SK-N-SH (cell line): Measurements from ENCODE around the gene SLC6A3. TPM values are rescaled to one million over a fixed set of nuclear protein-coding genes. Genes with fewer than 3 reads are reported as not detected.

ENCODE experiments used
- CTCF ChIA-PET: fragments of 300-600, 350-600 bp; formaldehyde crosslinking; extraction: SDS; loops from one replicate; lab custom pipeline; 2021; lab: Yijun Ruan, JAX
- POLR2A ChIA-PET: fragments of 350-600 bp; sonication (Branson Sonifier 250); formaldehyde crosslinking; extraction: SDS; loops from one replicate; lab custom pipeline; 2020; ENCODE audit warnings: antibody characterized with exemption, inconsistent platforms; lab: Yijun Ruan, JAX
- DNase-seq: peaks from one replicate; pipeline ENCODE4 v3.0.0; 2012
- H2AFZ ChIP-seq: fragments of 200-600 bp; sonication (generic); 2 replicates; pipeline ENCODE4 v1.8.1; 2016; ENCODE audit warnings: antibody characterized with exemption, mild to moderate bottlenecking, low read depth
- H3F3A ChIP-seq: fragments of 200-600 bp; sonication (generic); replicated peaks from 2 replicates; pipeline ENCODE3; 2016; ENCODE audit warnings: antibody characterized with exemption, mild to moderate bottlenecking; ENCODE audit not compliant: insufficient read depth
- H3K27ac ChIP-seq, 2 experiments: fragments of 200-500 bp in 1 of 2; fragments of 200-600 bp in 1 of 2; sonication (Bioruptor generic) in 1 of 2; sonication (generic), shearing (Covaris generic) in 1 of 2; 2 replicates each; pipeline versions ENCODE4 v1.5.1 to v1.6.1; 2014 to 2016; ENCODE audit warnings: low read depth in 2 of 2, inconsistent platforms in 1 of 2, low read length in 1 of 2, mild to moderate bottlenecking in 1 of 2, mixed read lengths in 1 of 2
- H3K27me3 ChIP-seq: fragments of 200-600 bp; sonication (generic), shearing (Covaris generic); 2 replicates; pipeline ENCODE4 v1.6.1; 2016; ENCODE audit warnings: mixed run types; ENCODE audit not compliant: insufficient read depth
- H3K36me3 ChIP-seq, 2 experiments: fragments of 200-500 bp in 1 of 2; fragments of 200-600 bp in 1 of 2; sonication (Bioruptor generic) in 1 of 2; sonication (generic) in 1 of 2; replicated peaks in 1 of 2; 2 replicates each; pipeline versions ENCODE3 to v1.5.1; 2014 to 2016; ENCODE audit warnings: low read length in 1 of 2, mild to moderate bottlenecking in 1 of 2; ENCODE audit not compliant: insufficient read depth in 2 of 2, control insufficient read depth in 1 of 2
- H3K4me1 ChIP-seq, 2 experiments: fragments of 200-500 bp in 1 of 2; fragments of 200-600 bp in 1 of 2; sonication (Bioruptor generic) in 1 of 2; sonication (generic), shearing (Covaris generic) in 1 of 2; 2 replicates each; pipeline versions ENCODE4 v1.5.1 to v1.6.1; 2014 to 2016; ENCODE audit warnings: low read depth in 1 of 2, low read length in 1 of 2, mixed run types in 1 of 2; ENCODE audit not compliant: insufficient read depth in 2 of 2, control insufficient read depth in 1 of 2
- H3K4me2 ChIP-seq: fragments of 200-600 bp; sonication (generic), shearing (Covaris generic); 2 replicates; pipeline ENCODE4 v1.6.1; 2017; ENCODE audit warnings: mixed run types
- H3K4me3 ChIP-seq, 2 experiments: fragments of 200-500 bp in 1 of 2; fragments of 200-600 bp in 1 of 2; sonication (Bioruptor generic) in 1 of 2; sonication (generic), shearing (Covaris generic) in 1 of 2; 2 replicates each; pipeline versions ENCODE4 v1.5.1 to v1.8.1; 2014 to 2016; ENCODE audit warnings: low read depth in 2 of 2, inconsistent platforms in 1 of 2, low read length in 1 of 2, mild to moderate bottlenecking in 1 of 2, mixed read lengths in 1 of 2, moderate library complexity in 1 of 2
- H3K79me2 ChIP-seq: fragments of 200-600 bp; sonication (generic); 2 replicates; pipeline ENCODE4 v1.8.1; 2017; ENCODE audit warnings: mild to moderate bottlenecking; ENCODE audit not compliant: insufficient read depth
- H3K9ac ChIP-seq: fragments of 200-600 bp; sonication (generic); 2 replicates; pipeline ENCODE4 v1.6.1; 2017; ENCODE audit warnings: mixed run types
- H3K9me2 ChIP-seq: fragments of 200-600 bp; sonication (generic); 2 replicates; pipeline ENCODE4 v1.6.1; 2017; ENCODE audit warnings: mixed run types
- H3K9me3 ChIP-seq: fragments of 200-600 bp; sonication (generic); 2 replicates; pipeline ENCODE4 v1.6.1; 2017; ENCODE audit warnings: mixed run types, mild to moderate bottlenecking, moderate library complexity
- H4K20me1 ChIP-seq: fragments of 200-600 bp; sonication (generic); 2 replicates; pipeline ENCODE4 v1.6.1; 2017; ENCODE audit warnings: mild to moderate bottlenecking, mixed run types; ENCODE audit not compliant: insufficient read depth
- EP300 ChIP-seq, 2 experiments: IDR thresholded peaks; 2 replicates each; pipeline versions ENCODE4 v1.4.0 to v1.6.1; 2012; ENCODE audit warnings: borderline replicate concordance in 1 of 2, low read depth in 1 of 2, low read length in 1 of 2
- EZH2phosphoT487 ChIP-seq: fragments of 200-600 bp; sonication (generic); IDR thresholded peaks from 2 replicates; pipeline ENCODE4 v1.6.1; 2017; ENCODE audit warnings: low read depth, mixed run types, mild to moderate bottlenecking, antibody characterized with exemption, moderate library complexity, borderline replicate concordance
- GABPA ChIP-seq: IDR thresholded peaks from 2 replicates; pipeline ENCODE4 v1.4.0; 2012; ENCODE audit warnings: low read depth, mild to moderate bottlenecking
- JUND ChIP-seq: IDR thresholded peaks from 2 replicates; pipeline ENCODE4 v1.4.0; 2012
- MEF2A ChIP-seq: IDR thresholded peaks from 2 replicates; pipeline ENCODE4 v1.4.0; 2012; ENCODE audit warnings: low read depth, borderline replicate concordance
- NFIC ChIP-seq: IDR thresholded peaks from 2 replicates; pipeline ENCODE4 v1.4.0; 2012; ENCODE audit warnings: borderline replicate concordance
- RFX5 ChIP-seq: IDR thresholded peaks from 2 replicates; pipeline ENCODE4 v1.6.1; 2012; ENCODE audit warnings: mild to moderate bottlenecking, improper control_type of control experiment, low read length
- SIN3A ChIP-seq: IDR thresholded peaks from 2 replicates; pipeline ENCODE4 v1.6.1; 2012; ENCODE audit warnings: low read depth, mild to moderate bottlenecking, low read length, moderate library complexity, borderline replicate concordance
- WGBS: methylation state at CpG from one replicate; pipeline ENCODE4 v1.1.6; 2017; ENCODE audit warnings: low lambda C conversion rate; 5-methylcytosine and 5-hydroxymethylcytosine counted together
- polyA plus RNA-seq, 3 experiments: library from polyadenylated mRNA; depleted of rRNA; stranded (reverse); fragments of >200 nt; gene quantifications; 2 replicates each; pipeline ENCODE4 v1.2.3, GENCODE V29; 2012
- TF ChIP-seq, protein P1 (sequence below): IDR thresholded peaks from 2 replicates; pipeline ENCODE4 v1.4.0; 2012; ENCODE audit warnings: low read depth
- TF ChIP-seq, protein P2 (sequence below): fragments of 150-350 bp; IDR thresholded peaks from 2 replicates; pipeline ENCODE4 v1.6.1; 2016; ENCODE audit warnings: mild to moderate bottlenecking, low read depth, low read length
- TF ChIP-seq, protein P3 (sequence below): IDR thresholded peaks from 2 replicates; pipeline ENCODE4 v1.4.0; 2012; ENCODE audit warnings: low read depth, borderline replicate concordance
- TF ChIP-seq, protein P4 (sequence below): fragments of 200-600 bp; sonication (generic); IDR thresholded peaks from 2 replicates; pipeline ENCODE4 v1.6.1; 2017; ENCODE audit warnings: antibody characterized with exemption, mild to moderate bottlenecking, moderate library complexity

Gene SLC6A3
- polyA plus RNA-seq, 1 of the 3 experiments (the other 2 are of a cell fraction) = not detected

DNA sequence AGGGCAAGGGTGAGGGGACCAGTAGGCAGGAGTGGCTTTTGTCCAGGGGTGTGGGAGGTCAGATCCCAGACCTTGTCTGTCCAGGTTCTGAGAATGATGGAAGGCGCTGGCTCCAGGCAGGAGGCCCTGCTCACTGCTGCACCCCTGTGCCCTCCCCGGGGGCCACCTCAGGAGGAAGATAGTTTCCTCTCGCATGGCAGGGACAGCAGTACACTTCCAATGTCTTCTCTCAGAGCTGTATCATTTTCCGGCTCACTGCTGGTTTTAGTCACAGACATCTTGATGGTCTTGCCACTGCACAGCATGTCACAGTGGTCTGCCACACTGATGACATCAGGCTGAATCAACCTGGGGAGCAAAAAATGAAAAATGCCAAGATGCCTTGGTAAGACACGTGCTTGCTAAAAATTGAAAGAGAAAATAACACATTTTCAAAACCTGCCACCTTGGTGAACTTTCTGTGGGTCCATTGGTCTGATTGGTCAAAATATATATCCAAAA lies 3.3 kb upstream of the SLC6A3 start:
- Histone ChIP-seq H3K27ac (no peak overlapping the region), H3K9ac (no peak overlapping the region), H3K9me3 (no peaks in the 10 kb centered on the region), H3K27me3 (peaks cover 67% of the 10 kb centered on the region), H3K4me1 (no peaks in the 10 kb centered on the region), H3K79me2 (no peaks in the 10 kb centered on the region), H4K20me1 (no peaks in the 10 kb centered on the region), H3K4me3 (no peak overlapping the region), H3F3A (no peaks in the 10 kb centered on the region), H3K4me2 (no peak overlapping the region), H3K9me2 (no peaks in the 10 kb centered on the region), H2AFZ (no peak overlapping the region), H3K36me3 (no peaks in the 10 kb centered on the region)
- ChIA-PET POLR2A (no interaction called here), CTCF (no interaction called here)
- 20% methylated on average over 5 of the region's 5 CpGs for WGBS
- TF ChIP-seq, protein P1, sequence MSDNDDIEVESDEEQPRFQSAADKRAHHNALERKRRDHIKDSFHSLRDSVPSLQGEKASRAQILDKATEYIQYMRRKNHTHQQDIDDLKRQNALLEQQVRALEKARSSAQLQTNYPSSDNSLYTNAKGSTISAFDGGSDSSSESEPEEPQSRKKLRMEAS = no peak
- TF ChIP-seq, protein P2, sequence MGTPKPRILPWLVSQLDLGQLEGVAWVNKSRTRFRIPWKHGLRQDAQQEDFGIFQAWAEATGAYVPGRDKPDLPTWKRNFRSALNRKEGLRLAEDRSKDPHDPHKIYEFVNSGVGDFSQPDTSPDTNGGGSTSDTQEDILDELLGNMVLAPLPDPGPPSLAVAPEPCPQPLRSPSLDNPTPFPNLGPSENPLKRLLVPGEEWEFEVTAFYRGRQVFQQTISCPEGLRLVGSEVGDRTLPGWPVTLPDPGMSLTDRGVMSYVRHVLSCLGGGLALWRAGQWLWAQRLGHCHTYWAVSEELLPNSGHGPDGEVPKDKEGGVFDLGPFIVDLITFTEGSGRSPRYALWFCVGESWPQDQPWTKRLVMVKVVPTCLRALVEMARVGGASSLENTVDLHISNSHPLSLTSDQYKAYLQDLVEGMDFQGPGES = no peak
- TF ChIP-seq GABPA (no peak), NFIC (no peak), SIN3A (no peak), EZH2phosphoT487 (no peak), JUND (no peak), RFX5 (no peak), EP300 (IDR thresholded peaks at IDR 0.05; ENCODE audit: borderline replicate concordance in 1 of 2, low read depth in 1 of 2, low read length in 1 of 2) (no peak), MEF2A (no peak)
- TF ChIP-seq, protein P3, sequence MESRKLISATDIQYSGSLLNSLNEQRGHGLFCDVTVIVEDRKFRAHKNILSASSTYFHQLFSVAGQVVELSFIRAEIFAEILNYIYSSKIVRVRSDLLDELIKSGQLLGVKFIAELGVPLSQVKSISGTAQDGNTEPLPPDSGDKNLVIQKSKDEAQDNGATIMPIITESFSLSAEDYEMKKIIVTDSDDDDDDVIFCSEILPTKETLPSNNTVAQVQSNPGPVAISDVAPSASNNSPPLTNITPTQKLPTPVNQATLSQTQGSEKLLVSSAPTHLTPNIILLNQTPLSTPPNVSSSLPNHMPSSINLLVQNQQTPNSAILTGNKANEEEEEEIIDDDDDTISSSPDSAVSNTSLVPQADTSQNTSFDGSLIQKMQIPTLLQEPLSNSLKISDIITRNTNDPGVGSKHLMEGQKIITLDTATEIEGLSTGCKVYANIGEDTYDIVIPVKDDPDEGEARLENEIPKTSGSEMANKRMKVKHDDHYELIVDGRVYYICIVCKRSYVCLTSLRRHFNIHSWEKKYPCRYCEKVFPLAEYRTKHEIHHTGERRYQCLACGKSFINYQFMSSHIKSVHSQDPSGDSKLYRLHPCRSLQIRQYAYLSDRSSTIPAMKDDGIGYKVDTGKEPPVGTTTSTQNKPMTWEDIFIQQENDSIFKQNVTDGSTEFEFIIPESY = no peak
- TF ChIP-seq, protein P4, sequence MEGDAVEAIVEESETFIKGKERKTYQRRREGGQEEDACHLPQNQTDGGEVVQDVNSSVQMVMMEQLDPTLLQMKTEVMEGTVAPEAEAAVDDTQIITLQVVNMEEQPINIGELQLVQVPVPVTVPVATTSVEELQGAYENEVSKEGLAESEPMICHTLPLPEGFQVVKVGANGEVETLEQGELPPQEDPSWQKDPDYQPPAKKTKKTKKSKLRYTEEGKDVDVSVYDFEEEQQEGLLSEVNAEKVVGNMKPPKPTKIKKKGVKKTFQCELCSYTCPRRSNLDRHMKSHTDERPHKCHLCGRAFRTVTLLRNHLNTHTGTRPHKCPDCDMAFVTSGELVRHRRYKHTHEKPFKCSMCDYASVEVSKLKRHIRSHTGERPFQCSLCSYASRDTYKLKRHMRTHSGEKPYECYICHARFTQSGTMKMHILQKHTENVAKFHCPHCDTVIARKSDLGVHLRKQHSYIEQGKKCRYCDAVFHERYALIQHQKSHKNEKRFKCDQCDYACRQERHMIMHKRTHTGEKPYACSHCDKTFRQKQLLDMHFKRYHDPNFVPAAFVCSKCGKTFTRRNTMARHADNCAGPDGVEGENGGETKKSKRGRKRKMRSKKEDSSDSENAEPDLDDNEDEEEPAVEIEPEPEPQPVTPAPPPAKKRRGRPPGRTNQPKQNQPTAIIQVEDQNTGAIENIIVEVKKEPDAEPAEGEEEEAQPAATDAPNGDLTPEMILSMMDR = no peak
- DNase-seq = no peak
